SU-DHL-6 (cell line): ENCODE data around the gene LAX1.

Experiments used
- H2AFZ ChIP-seq: fragments of 200-600 bp; sonication (generic); 2 replicates; pipeline ENCODE4 v1.6.1; 2014; ENCODE audit warnings: low read depth, mild to moderate bottlenecking, moderate library complexity, mixed read lengths, antibody characterized with exemption, low read length; ENCODE audit not compliant: severe bottlenecking
- H3F3A ChIP-seq: fragments of 200-600 bp; shearing (Covaris generic); 2 replicates; pipeline ENCODE4 v1.6.0; 2016; ENCODE audit warnings: antibody characterized with exemption, mild to moderate bottlenecking; ENCODE audit not compliant: insufficient read depth
- H3K27ac ChIP-seq: fragments of 200-600 bp; sonication (generic); 2 replicates; pipeline ENCODE4 v1.5.1; 2016; ENCODE audit warnings: low read depth, mild to moderate bottlenecking, low read length, moderate library complexity, mixed read lengths
- H3K27me3 ChIP-seq: fragments of 200-600 bp; sonication (generic), shearing (Covaris generic); 2 replicates; pipeline ENCODE4 v1.6.0; 2014; ENCODE audit warnings: mild to moderate bottlenecking, low read length
- H3K36me3 ChIP-seq: fragments of 200-600 bp; sonication (generic); 2 replicates; pipeline ENCODE4 v1.6.1; 2014; ENCODE audit warnings: mild to moderate bottlenecking, low read length, mixed read lengths
- H3K4me2 ChIP-seq: fragments of 300-600, 200-600 bp; shearing (Covaris generic), sonication (generic); 2 replicates; pipeline ENCODE4 v1.6.0; 2014; ENCODE audit warnings: low read length, low read depth, mild to moderate bottlenecking; ENCODE audit not compliant: poor library complexity, severe bottlenecking
- H3K4me3 ChIP-seq: fragments of 200-600 bp; sonication (generic); 2 replicates; pipeline ENCODE4 v1.5.1; 2014; ENCODE audit warnings: antibody characterized with exemption, low read length, mild to moderate bottlenecking, mixed read lengths; ENCODE audit not compliant: insufficient read depth, poor library complexity, severe bottlenecking
- H3K79me2 ChIP-seq: fragments of 200-600 bp; sonication (generic); 2 replicates; pipeline ENCODE4 v1.6.1; 2014; ENCODE audit warnings: mild to moderate bottlenecking, low read length, moderate library complexity; ENCODE audit not compliant: insufficient read depth
- H3K9ac ChIP-seq: fragments of 200-600 bp; sonication (generic); 2 replicates; pipeline ENCODE4 v1.7.0; 2014; ENCODE audit warnings: mild to moderate bottlenecking, low read length
- H3K9me2 ChIP-seq: fragments of 200-600 bp; sonication (generic); replicated peaks from 2 replicates; pipeline ENCODE4 v1.6.1; 2014; ENCODE audit warnings: low read length; ENCODE audit not compliant: insufficient read depth
- H3K9me3 ChIP-seq: fragments of 200-600 bp; sonication (generic); 2 replicates; pipeline ENCODE4 v1.6.1; 2014; ENCODE audit warnings: low read length, mixed read lengths; ENCODE audit not compliant: insufficient read depth
- H4K20me1 ChIP-seq: fragments of 200-600 bp; sonication (generic); 2 replicates; pipeline ENCODE4 v1.6.1; 2014; ENCODE audit warnings: low read depth, mild to moderate bottlenecking, antibody characterized with exemption, low read length, moderate library complexity, mixed read lengths
- EZH2phosphoT487 ChIP-seq: fragments of 200-600 bp; sonication (generic), shearing (Covaris generic); conservative IDR thresholded peaks from 2 replicates; pipeline ENCODE4 v1.6.1; 2018; ENCODE audit warnings: mild to moderate bottlenecking, antibody characterized with exemption, low read length, moderate library complexity, mixed read lengths
- TF ChIP-seq, protein P1 (sequence below): fragments of 200-600 bp; sonication (generic); IDR thresholded peaks from one replicate; pipeline ENCODE4 v1.5.1; 2017; ENCODE audit warnings: antibody characterized with exemption, mild to moderate bottlenecking, low read length, moderate library complexity; ENCODE audit not compliant: insufficient read depth, poor library complexity, severe bottlenecking

The LAX1 gene

DNA sequence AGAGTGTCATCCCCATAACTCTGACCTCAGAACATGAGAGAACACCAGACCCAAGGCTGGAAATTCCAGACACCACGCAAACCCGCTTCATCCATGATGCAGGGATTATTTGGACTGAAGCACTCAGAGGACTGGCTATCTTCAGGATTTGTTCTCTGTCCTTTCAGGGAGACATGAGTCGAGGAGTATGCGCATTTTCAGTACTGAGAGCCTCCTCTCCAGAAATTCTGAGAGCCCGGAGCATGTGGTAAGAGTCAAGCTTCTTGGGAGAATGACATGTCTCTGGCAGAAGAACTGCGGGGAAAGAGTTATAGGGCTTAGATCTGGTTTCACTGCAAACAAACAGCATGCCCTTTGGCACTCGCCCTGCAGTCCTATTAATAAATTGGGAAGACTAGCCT lies 6.9 kb downstream of the LAX1 start:
- peaks cover 6% of the 10 kb centered on the region; the same call in 1 of the 2 replicates for H3K36me3 ChIP-seq
- H3K4me3 ChIP-seq, result no peak overlapping the region
- H3K9ac ChIP-seq, result no peak overlapping the region
- H3K27me3 ChIP-seq, result no peaks in the 10 kb centered on the region
- no peaks in the 10 kb centered on the region for H4K20me1 ChIP-seq
- H2AFZ ChIP-seq, result no peak overlapping the region
- no peak for TF ChIP-seq EZH2phosphoT487
- H3K9me3 ChIP-seq, result no peaks in the 10 kb centered on the region
- no peaks in the 10 kb centered on the region for H3K79me2 ChIP-seq
- no peaks in the 10 kb centered on the region for H3F3A ChIP-seq
- no peak overlapping the region for H3K4me2 ChIP-seq
- H3K27ac ChIP-seq, result no peak overlapping the region
- no peaks in the 10 kb centered on the region for H3K9me2 ChIP-seq

DNA sequence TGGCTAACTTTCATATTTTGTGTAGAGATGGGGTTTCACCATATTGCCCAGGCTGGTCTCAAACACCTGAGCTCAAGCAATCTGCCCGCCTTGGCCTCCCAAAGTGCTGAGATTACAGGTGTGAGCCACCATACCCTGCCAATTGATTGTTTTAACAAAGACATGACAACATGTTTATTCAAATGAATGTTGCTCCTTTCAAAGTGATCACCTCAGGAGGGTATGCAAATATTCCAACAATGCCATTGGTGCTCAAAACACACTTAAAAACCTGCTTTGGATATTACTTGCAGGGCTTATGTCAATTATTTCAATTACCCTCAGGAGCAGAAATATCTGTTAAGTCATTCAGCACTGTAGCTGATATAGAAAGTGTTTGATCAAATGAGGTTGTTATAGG lies 7.9 kb downstream of the LAX1 start:
- Histone ChIP-seq H3K9ac (no peak overlapping the region), H3K27ac (no peak overlapping the region), H3K9me2 (no peaks in the 10 kb centered on the region), H3K36me3 (peaks cover 6% of the 10 kb centered on the region; the same call in 1 of the 2 replicates), H4K20me1 (no peaks in the 10 kb centered on the region), H3F3A (no peaks in the 10 kb centered on the region), H3K79me2 (no peaks in the 10 kb centered on the region), H3K4me2 (no peak overlapping the region), H3K27me3 (no peaks in the 10 kb centered on the region), H3K4me3 (no peak overlapping the region), H3K9me3 (no peaks in the 10 kb centered on the region), H2AFZ (no peak overlapping the region)
- TF ChIP-seq, protein P1, sequence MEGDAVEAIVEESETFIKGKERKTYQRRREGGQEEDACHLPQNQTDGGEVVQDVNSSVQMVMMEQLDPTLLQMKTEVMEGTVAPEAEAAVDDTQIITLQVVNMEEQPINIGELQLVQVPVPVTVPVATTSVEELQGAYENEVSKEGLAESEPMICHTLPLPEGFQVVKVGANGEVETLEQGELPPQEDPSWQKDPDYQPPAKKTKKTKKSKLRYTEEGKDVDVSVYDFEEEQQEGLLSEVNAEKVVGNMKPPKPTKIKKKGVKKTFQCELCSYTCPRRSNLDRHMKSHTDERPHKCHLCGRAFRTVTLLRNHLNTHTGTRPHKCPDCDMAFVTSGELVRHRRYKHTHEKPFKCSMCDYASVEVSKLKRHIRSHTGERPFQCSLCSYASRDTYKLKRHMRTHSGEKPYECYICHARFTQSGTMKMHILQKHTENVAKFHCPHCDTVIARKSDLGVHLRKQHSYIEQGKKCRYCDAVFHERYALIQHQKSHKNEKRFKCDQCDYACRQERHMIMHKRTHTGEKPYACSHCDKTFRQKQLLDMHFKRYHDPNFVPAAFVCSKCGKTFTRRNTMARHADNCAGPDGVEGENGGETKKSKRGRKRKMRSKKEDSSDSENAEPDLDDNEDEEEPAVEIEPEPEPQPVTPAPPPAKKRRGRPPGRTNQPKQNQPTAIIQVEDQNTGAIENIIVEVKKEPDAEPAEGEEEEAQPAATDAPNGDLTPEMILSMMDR, result no peak
- no peak for TF ChIP-seq EZH2phosphoT487

DNA sequence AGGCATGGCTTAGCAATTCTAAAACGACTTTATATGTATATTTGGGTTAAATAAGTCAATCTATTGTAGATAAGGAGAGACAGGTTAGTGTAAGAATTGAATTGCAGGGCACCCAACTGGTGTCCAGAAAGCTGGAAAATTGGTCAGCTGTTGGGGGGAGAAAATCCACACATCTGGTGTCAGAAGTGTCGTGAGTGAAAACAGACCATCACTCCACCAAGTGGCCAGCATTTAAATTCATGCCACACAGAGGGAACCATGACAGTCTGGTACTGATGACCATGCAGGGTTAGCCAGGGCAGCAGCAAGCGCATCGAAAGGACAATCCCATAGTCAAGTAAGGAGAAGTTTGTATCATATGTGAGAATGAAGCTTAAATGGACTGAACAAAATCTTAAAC lies 11.7 kb downstream of the LAX1 start:
- Histone ChIP-seq H3F3A (no peaks in the 10 kb centered on the region), H3K9me2 (no peaks in the 10 kb centered on the region), H3K4me3 (no peak overlapping the region), H3K9ac (no peak overlapping the region), H3K79me2 (no peaks in the 10 kb centered on the region), H3K4me2 (no peak overlapping the region), H3K9me3 (no peaks in the 10 kb centered on the region), H3K27ac (no peak overlapping the region), H4K20me1 (no peaks in the 10 kb centered on the region), H2AFZ (no peak overlapping the region), H3K36me3 (no peaks in the 10 kb centered on the region), H3K27me3 (no peaks in the 10 kb centered on the region)
- TF ChIP-seq, protein P1, result no peak
- no peak for TF ChIP-seq EZH2phosphoT487

DNA sequence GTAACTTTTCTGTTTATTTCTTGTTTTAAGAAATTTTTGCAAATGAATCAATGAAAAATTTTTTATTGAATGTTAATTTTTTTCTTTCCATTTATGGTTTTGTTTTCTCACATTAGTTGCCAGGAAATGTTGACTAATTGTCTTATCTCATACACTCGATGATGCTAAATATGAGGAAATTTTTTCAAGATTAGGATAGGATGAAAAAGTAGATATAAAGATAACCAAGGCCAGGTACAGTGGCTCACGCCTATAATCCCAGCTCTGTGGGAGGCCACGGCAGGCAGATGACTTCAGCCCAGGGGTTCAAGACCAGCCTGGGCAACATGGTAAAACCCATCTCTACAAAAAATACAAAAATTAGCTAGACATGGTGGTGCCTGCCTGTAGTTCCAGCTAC lies 12.6 kb downstream of the LAX1 start:
- Histone ChIP-seq H3K36me3 (no peaks in the 10 kb centered on the region), H3F3A (no peaks in the 10 kb centered on the region), H3K9ac (no peak overlapping the region), H3K4me3 (no peak overlapping the region), H4K20me1 (no peaks in the 10 kb centered on the region), H3K79me2 (no peaks in the 10 kb centered on the region), H3K9me3 (no peaks in the 10 kb centered on the region), H2AFZ (no peak overlapping the region), H3K27me3 (no peaks in the 10 kb centered on the region), H3K27ac (no peak overlapping the region), H3K9me2 (no peaks in the 10 kb centered on the region), H3K4me2 (no peak overlapping the region)
- no peak for TF ChIP-seq EZH2phosphoT487
- TF ChIP-seq, protein P1, result no peak
